GM18909 (cell line): ENCODE measurements around the gene CNOT3.
"Not testable (repeated sequence)": the region's sequence is repeated elsewhere in the genome, so short reads cannot be mapped to it uniquely, and the experiment has no call there.

Experiments used
- ATAC-seq: cut with Tn5 transposase; IDR thresholded peaks from one replicate; pipeline ENCODE4 v1.9.1; 2021; ENCODE audit warnings: mild to moderate bottlenecking; ENCODE audit not compliant: unreplicated experiment, poor library complexity

CNOT3 gene

DNA sequence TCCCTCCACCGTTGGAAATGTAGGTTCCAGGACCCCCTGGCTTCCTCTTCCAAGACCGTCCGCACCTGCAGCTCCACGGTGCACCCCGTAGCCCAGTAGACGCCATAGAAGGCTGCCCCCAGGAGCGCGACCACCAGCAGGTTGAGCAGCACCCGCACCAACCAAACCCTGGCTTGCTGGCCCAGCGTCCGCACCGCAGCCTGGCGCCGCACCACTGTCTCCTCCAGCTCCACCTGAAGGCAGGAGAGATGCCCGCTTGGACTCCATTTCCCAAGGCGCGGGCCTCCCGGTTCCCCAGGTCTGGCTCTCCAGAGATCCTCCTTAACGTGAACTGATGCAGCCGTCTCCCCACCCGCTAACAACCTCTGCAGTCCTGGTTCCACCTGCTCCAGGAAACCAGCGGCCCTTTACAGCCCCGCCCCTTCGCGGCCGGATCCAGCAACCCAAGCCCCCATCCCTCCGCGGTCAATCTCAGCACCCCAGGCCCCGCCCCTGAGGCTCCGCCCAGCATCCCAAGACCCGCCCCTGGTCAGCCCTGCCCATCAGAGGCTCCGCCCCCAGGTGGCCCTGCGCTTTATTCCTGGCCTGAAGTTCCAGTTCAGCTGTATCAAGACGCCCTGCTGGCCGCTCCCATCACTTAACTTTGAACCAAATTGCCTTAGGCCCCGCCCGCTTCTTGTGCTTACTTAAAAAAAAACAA, 27.0 kb downstream of the CNOT3 start:
- no peak for ATAC-seq

DNA sequence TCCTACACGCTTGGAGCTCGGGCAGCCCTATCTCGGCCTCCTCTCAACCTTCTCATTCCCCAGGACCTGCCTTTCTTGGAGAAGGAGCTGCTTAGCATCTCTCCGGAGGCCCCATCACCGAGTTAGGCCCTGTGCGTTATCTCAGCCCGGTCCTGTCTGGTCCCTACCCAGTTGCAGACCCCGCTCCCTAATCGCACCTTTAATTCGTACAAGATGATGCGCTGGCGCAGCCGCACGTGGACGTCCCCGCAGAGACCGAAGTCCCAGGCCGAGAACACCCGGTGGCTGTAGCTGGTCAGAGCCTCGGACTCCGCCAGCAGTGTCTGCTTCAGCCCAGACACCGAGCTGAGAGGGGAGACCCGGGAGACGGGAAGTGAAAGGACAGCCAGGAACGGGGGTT, 27.7 kb downstream of the CNOT3 start:
- no peak for ATAC-seq

DNA sequence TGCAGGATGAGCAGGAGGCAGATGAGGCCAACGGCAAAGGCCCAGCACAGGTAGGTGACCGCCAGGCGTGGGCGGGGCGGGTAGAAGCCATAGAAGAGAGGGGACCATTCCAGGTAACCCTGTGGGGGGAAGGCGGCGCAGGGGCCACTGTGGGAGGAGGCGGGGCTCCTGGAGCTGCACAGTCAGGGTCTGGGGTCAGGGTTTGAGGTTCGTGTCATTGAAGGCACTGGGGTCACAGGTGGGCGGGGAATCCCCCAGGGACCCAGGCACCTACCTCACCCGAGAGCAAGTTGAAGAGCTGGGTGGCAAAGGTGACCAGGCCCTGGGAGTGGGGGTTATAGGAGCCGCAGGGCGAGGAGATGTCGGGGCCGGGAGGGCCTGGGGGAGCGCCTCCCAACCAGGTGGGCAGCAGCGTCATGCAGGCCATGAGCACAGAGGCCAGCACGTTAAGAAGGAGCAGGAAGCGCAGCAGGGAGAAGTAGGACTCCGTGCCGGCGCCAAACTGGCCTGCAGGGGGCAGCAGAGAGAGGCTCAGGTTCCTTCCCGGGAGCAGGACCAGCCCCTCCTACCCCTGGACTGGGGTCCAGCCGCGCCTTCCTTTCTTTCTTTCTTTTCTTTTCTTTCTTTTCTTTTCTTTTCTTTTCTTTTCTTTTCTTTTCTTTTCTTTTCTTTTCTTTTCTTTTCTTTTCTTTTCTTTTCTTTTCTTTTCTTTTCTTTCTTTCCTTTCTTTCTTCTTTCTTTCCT, 30.8 kb downstream of the CNOT3 start:
- no peak for ATAC-seq

DNA sequence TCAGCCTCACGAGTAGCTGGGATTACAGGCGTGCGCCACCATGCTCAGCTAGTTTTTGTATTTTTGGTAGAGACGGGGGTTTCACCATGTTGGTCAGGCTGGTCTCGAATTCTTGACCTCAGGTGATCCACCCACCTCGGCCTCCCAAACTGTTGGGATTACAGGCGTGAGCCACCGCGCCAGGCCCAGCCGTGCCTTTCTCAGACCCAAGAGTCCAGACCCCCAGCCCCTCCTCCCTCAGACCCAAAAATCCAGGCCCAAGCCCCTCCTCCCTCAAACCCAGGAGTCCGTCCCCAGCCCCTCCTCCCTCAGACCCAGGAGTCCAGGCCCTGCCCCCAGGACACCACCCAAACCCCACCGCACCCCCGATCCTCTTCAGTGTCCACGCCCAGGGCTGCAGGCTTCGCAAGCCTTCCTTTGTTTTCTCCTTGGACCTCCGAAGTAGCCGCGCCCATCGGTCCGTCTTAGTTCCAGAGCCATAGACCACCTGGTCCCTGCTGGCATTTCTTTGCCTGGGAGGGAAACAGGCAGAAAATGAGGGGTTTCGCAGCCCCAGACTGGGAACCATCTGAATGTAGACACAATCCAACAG, 31.7 kb downstream of the CNOT3 start:
- ATAC-seq = no peak

DNA sequence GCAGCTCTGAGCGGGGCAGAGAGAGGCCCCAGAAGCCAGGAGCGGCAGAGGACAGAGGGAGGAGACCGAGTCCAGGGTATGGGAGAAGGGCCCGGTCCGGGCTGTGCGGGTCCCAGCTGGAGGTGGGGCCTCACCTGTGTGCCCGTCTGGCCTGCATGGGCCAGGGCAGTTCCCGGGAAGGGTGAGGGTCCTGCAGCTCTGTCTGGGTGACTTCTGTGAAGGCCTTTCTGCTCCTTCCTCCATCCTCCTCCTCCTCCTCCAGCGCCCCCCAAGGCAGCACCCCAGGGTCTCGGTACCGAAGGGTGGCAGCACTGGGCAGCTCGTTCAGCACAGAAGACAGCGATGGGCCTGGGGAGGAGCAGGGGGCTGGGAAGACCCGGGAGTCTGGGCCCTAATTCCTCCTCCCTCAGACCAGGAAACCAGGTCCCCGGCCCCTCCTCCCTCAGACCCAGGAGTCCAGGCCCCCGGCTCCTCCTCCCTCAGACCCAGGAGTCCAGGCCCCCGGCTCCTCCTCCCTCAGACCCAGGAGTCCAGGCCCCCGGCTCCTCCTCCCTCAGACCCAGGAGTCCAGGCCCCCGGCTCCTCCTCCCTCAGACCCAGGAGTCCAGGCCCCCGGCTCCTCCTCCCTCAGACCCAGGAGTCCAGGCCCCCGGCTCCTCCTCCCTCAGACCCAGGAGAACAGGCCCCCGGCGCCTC, 34.3 kb downstream of the CNOT3 start:
- ATAC-seq = not testable (repeated sequence)

DNA sequence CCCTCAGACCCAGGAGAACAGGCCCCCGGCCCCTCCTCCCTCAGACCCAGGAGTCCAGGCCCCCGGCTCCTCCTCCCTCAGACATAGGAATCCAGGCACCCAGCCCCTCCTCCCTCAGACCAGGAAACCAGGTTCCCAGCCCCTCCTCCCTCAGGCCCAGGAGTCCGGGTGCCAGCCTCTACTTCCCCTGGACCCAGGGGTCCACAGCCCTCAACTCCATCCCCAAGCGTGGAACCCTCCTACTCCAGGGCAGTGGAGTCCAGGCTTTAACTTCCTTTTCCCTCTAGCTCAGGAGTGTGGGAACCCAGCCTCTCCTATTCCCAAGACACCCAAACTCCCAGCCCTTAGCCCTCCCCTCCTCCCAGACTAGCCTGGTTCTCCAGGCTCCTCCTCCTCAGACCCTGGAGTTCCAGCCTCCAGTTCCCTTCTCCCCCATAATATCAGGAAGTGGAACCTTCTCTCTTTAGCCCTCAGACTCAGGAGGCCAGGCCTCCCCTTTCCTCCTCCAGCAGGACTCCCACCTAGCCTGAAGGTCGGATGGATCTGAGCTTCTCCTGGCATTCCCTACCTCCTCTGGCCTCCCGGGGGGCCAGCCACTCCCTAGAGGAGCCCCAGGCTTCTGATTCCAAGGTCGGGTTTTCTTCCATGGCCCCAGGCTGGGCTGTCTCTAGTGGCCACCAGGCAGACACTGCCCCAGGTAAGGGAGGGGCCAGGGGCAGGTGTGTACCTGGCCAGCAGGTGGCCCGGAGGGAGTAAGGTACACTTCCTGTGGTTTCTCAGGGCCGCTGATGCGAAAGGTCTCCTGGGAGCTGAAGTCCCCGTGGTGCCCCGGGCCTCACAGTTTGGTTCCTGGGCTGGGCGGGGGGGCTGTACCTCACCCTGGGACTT, 35.2 kb downstream of the CNOT3 start, which contains the start of gene TMC4:
TSS of gene TMC4 (minus strand) at position 690 of the 888 bp plus-strand sequence. CDS start at position 647, 43 bp downstream.
- ATAC-seq = no peak

DNA sequence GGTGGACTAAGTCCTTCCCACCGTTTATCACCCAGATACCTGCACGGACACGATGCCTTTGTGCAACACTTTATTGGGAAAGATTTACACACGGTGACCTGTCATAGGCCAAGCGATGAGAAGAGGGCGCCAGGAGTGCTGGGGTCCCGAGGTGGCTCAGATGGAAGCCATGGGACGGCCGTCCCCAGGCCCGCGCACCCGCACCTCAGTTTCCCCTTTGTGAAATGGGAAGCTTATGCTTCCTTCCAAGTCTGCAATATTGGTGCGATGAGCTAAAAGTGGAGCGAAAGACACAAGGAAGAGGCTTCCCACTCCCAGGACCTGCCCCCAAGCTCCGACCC, 35.8 kb downstream of the CNOT3 start:
- no peak for ATAC-seq

DNA sequence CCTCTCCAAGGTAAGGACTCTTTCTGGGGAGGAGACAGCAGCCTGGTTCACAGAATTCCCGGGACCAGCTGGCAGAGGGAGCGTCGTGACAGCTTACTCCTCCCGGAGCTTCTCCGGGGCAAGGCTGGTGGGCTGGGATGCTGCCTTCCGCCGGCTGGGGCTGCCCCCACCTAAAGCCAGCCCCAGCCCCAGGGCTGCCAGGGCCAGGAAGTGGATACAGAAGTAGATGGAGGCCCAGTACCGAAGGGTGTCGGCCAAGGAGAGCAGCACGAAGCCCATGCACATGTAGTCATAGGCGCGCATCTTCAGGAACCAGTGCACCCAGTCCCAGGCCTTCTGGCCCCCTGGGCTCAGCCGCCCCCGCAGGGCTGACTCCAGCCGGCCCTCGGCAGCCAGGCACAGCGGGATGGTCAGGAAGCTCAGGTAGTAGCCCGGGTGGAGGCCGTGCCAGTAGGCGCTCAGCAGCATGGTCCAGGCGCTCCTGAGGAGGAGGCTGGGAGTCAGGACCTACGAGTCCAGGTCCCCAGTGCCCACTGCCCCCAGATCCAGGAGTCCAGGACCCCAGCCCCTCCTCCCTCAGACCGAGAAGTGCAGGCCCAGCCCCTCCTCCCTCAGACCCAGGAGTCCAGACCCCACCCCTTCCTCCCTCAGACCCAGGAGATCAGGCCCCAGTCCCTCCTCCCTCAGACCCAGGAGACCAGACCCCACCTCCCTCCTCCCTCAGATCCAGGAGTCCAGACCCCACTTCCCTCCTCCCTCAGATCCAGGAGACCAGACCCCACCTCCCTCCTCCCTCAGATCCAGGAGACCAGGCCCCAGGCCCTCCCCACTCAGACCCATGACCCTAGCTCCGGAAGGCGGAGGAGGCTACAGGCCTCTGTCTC, 36.6 kb downstream of the CNOT3 start:
- no peak for ATAC-seq

DNA sequence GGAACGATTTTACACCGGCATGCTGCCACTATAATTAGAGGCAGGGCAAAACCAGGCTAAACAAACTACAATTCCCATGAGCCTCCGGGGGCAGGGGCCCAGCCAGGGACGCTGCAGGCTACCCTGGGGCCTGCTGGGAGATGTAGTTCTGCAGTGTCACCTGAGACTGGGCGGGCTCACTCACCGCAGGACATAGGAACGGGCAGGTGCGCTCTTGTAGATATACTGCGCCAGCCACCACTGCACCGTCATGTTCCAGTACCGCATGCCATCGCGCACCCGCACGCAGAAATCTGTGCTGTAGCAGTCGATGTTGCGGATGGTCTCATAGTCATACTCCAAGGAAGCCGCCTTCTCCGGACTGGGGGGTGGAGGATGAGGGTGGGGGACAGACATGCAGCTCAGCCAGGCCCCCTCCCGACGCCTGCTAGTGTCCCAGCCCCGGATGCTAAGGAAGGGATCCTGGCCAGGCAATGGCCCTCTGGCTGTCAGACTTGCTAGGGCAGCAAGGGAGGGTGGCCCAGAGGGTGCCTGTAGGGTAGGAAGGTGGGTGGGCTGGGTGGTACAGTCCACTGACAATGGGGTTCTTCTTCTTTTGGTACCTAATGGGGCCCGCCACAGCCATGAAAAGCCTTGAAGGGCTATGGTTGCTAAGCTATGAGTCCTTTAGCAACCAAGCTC, 41.2 kb downstream of the CNOT3 start:
- ATAC-seq = no peak

DNA sequence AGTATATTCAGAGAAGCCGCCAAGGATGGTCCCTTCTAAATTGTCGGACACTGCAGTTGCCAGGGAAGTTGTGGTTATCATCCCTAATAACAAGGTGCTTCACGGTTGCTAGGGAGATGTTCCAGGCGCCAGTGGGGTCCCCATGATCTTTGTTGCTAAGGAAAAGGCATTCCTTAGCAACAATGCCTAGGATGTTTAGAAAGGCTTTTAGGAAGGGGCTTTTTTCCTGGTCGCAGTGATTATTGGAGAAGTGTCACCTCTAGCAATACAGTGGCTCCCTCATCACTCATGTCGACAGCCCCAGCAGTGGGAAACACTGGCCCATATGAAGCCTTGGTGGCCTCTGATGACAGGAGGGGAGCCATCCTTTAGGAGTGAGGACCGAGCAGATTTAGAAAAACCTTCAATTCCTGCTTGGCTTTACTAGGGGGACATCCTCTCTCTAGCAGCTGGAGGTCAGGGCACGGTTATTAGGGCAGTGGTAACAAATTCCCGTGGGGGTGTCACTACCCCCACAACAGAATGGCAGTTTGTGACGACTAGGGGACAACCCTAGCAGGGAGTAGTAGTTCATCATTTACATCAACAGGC, 41.8 kb downstream of the CNOT3 start:
- ATAC-seq = no peak

DNA sequence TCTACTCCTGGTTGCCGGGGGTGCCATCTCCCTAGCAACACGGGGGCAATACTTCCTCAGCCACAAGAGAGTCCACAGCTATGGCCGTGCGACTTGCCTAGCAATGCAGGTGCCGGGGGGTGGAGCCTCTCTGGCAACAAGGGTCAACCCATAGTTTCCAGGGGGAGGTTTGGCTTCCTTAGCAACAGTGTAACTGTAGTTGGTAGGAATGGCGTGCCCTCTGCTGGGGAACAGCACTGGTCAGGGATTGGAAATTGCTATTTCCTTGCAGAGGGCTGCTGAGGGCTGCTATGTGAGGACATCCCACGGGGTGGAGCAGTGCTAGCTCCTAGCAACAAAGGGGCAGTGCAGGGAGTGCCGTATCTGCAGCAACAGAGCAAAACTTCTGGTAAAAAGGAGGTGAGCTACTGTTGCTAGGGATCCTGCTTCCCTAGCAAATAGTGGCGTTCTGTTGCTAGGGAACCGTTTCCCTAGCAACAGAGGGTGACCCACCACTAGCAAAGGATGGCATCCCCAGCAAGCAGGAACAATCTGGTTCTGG, 42.4 kb downstream of the CNOT3 start:
- no peak for ATAC-seq

DNA sequence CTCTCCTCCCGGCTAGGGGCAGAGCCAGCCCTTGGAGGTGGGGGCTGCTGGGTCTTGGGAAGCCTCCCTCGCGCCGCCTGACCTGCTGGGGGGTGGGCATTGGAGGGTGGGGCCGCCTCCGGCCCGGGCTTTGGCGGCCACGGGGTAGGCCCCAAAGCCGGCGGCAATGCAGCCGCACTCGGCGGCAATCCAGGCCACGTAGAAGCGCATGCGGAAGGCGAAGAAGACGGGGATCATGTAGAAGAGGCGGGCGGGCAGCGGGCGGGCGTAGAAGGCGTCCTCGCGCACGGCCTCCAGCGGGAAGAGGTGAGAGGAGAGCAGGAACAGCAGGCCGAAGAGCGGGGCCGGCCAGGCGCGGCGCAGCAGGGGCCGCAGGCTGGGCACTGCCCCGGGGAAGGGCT, 43.1 kb downstream of the CNOT3 start:
- no peak for ATAC-seq

DNA sequence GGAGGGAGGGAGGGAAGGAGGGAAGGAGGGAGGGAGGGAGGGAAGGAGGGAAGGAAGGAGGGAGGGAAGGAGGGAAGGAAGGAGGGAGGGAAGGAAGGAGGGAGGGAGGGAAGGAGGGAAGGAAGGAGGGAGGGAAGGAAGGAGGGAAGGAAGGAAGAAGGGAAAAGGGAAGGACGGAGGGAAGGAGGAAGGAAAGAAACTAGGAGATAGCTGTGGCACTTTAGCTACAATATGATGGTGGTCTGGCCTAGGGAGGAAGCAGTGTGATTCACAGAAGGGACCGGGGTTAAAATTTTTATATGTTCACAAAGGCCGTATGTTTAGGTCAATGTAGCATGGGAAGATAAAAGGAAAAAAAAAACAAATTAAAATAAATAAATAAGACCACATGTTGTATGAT, 44.3 kb downstream of the CNOT3 start:
- ATAC-seq = not testable (repeated sequence)

DNA sequence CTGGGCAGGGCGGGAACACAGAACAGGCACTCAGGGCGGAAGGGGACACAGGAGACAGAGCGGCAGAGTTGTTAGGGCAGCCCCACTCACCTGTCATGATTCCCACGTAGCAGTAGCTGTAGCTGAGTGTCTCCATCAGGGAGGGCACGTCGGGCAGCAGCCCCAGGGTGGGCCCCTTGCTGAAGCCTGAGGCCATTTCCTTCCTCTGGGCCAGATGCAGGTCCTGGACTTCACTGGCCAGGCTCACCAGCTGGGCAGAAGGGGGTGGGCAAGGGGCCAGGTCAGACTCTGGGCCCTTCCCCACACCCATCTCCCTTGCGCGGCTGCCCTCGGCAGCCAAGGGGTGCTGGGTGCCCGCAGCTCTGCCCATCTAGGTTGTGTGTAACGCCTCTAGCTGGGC, 45.9 kb downstream of the CNOT3 start:
- ATAC-seq = no peak

DNA sequence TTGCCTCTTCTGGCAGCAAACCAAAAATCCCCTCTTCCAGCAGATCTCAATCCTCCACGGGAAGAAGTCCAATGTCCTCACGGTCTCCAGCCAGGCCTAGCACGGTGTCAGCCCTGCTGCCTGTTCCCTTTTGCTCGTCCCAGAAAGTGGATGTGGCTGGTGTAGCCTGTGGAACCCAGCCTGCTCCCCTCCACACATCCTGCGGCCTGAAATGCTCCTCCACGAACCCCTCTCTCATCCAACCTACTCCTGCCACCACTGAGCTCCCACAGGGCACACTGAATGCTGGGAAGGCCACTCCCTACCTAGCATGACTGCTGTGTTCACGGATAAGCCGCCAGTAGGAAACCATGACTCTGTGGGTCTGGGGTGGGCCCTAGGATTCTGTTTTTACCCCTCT, 48.8 kb downstream of the CNOT3 start:
- no peak for ATAC-seq

DNA sequence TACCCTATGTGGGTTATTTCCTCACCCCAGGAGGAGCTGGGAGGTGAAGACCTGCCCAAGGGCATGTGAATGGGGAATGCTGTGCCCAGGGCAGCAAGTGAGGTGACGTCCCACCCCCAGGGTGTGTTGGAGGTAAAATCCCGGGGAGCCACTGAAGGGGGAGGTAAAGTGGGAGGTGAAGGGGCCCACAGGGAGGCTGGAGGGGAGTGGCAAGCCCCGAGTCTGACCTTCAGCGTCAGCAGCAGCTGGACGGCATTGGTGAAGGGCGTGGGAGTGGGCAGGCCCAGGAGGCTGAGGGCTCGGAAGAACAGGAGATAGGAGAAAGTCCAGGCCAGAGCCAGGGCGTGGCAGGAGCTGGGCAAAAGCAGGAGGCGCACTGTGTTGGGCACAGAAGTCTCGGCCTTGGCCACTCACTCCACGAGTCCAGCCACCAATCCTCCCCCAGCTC, 49.4 kb downstream of the CNOT3 start:
- no peak for ATAC-seq

DNA sequence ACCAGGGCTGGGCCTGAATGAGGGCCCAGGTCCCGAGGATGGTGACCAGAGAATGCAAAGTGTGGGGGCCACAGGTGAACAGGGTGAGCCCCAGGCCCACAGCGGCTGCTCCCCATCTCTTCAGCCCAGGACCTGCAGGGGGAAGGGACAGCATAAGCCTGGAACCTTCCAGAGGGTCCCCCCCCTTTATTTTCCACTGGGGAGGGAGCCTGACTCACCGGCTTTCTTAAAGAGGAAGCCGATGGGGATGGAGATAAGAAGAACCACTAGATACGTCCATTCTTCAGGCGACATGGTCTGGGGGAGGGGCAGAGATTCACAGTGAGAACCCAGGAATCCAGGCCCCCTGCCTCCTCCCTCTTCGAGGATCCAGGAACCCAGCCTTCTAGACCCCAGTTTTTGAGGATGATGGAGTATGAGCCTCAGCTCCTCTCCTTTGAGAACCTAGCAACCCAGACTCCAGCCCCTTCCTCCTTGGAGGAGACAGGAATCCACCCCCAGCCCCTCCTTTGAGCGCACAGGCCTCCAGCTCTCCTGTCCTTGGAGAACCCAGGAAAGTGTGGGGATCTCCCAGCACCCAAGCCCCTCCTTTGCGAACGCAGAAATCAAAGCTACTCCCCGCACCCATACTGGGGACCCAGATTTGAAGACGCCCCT, 50.8 kb downstream of the CNOT3 start:
- no peak for ATAC-seq
